Prostate gland (tissue), 2 donors: Measurements from ENCODE around the gene KLHL40. TPM values are rescaled to one million over a fixed set of nuclear protein-coding genes. Genes with fewer than 3 reads are reported as not detected.

Experiments
- DNase-seq: peaks from one replicate; pipeline ENCODE4 v3.0.0-alpha.2; 2019; ENCODE audit warnings: low spot score
- H3K27ac ChIP-seq, 2 donors: fragments of 200-600 bp; sonication (generic); 2 replicates each; pipeline ENCODE4 v1.5.1; 2017 to 2019
- H3K27me3 ChIP-seq: fragments of 200-600 bp; sonication (generic); replicated peaks from 2 replicates; pipeline ENCODE4 v1.5.1; 2019; ENCODE audit not compliant: insufficient read depth
- H3K36me3 ChIP-seq, 2 donors: fragments of 200-600 bp; sonication (generic); 1 replicate in 1 of 2; 2 replicates in 1 of 2; pipeline versions ENCODE4 v1.5.1 to v1.8.1; 2017 to 2019
- H3K4me1 ChIP-seq: fragments of 200-600 bp; sonication (generic); replicated peaks from 2 replicates; pipeline ENCODE4 v1.5.1; 2019
- H3K4me3 ChIP-seq, 2 donors: fragments of 200-600 bp; sonication (generic); 2 replicates each; pipeline ENCODE4 v1.5.1; 2017 to 2019
- H3K9me3 ChIP-seq: fragments of 200-600 bp; sonication (generic); 2 replicates; pipeline ENCODE4 v1.5.1; 2017
- CTCF ChIP-seq, 4 experiments: fragments of 200-600 bp in 2 of 4; fragments of 450-650 bp in 2 of 4; sonication (generic) in 2 of 4; IDR thresholded peaks; 1 replicate in 3 of 4; 2 replicates in 1 of 4; pipeline ENCODE4 v1.5.1; 2016 to 2019; ENCODE audit warnings: antibody characterized with exemption in 4 of 4, mild to moderate bottlenecking in 2 of 4, moderate library complexity in 2 of 4
- POLR2A ChIP-seq: fragments of 450-650 bp; IDR thresholded peaks from one replicate; pipeline ENCODE4 v1.6.1; 2016; ENCODE audit warnings: antibody characterized with exemption, mild to moderate bottlenecking
- POLR2AphosphoS5 ChIP-seq: sonication (generic); formaldehyde crosslinking; IDR thresholded peaks from one replicate; pipeline ENCODE4 v1.6.1; 2017; ENCODE audit warnings: antibody characterized with exemption
- WGBS: methylation state at CpG from one replicate; pipeline ENCODE4 v1.1.5; 2018; 5-methylcytosine and 5-hydroxymethylcytosine counted together
- intact Hi-C: fragments of 100-400 bp; cut with DNase I; formaldehyde crosslinking; loops from one replicate; pipeline ENCODE4 v1.14.2; 2022
- total RNA-seq, 2 donors: library from RNA; depleted of rRNA; stranded (reverse); fragments of >200 nt; gene quantifications; one replicate each; pipeline ENCODE4 v1.1.0, GENCODE V29; 2016

KLHL40 gene
- total RNA-seq, 2 donors from 2014 or later: 1.2 to 2.9 TPM

GRCh38 chr3:42735019-42735418 lies 49.7 kb downstream of the KLHL40 start:
- intact Hi-C loops: no loop called here
- TF ChIP-seq POLR2A: no peak
- TF ChIP-seq CTCF (IDR thresholded peaks at IDR 0.05): no peak
- TF ChIP-seq POLR2AphosphoS5: no peak
- no peak for DNase-seq
- Histone ChIP-seq H3K36me3 (no peaks in the 10 kb centered on the region), H3K4me3 (no peak overlapping the region), H3K9me3 (no peaks in the 10 kb centered on the region), H3K27ac (no peak overlapping the region), H3K27me3 (no peaks in the 10 kb centered on the region), H3K4me1 (no peaks in the 10 kb centered on the region)
- WGBS: 84% methylated on average over 8 of the region's 8 CpGs

GRCh38 chr3:42735615-42736014 lies 50.3 kb downstream of the KLHL40 start:
- no peak for TF ChIP-seq POLR2AphosphoS5
- TF ChIP-seq CTCF (IDR thresholded peaks at IDR 0.05): no peak
- no peak for TF ChIP-seq POLR2A

GRCh38 chr3:42736081-42736480 lies 50.7 kb downstream of the KLHL40 start:
- H3K9me3 ChIP-seq: no peaks in the 10 kb centered on the region
- H3K4me1 ChIP-seq: no peaks in the 10 kb centered on the region
- WGBS: 29% methylated on average over 1 of the region's 1 CpG

More at GRCh38 chr3:42735615-42736014, 50.3 kb downstream of the KLHL40 start:
- Histone ChIP-seq H3K4me3 (no peak overlapping the region), H3K27me3 (no peaks in the 10 kb centered on the region), H3K27ac (no peak overlapping the region), H3K36me3 (no peaks in the 10 kb centered on the region), H3K9me3 (no peaks in the 10 kb centered on the region), H3K4me1 (no peaks in the 10 kb centered on the region)
- 95% methylated on average over 12 of the region's 12 CpGs for WGBS
- intact Hi-C loops: no loop called here
- DNase-seq: no peak

GRCh38 chr3:42736531-42736930 lies 51.2 kb downstream of the KLHL40 start:
- H3K36me3 ChIP-seq: no peaks in the 10 kb centered on the region
- WGBS: 93% methylated on average over 6 of the region's 6 CpGs
- no peak for DNase-seq
- H3K4me3 ChIP-seq: no peak overlapping the region
- no peaks in the 10 kb centered on the region for H3K9me3 ChIP-seq
- intact Hi-C loops: no loop called here
- H3K27ac ChIP-seq: no peak overlapping the region
- no peaks in the 10 kb centered on the region for H3K4me1 ChIP-seq
- H3K27me3 ChIP-seq: no peaks in the 10 kb centered on the region
- no peak for TF ChIP-seq CTCF (IDR thresholded peaks at IDR 0.05)
- TF ChIP-seq POLR2AphosphoS5: no peak
- TF ChIP-seq POLR2A: no peak

More at GRCh38 chr3:42736081-42736480, 50.7 kb downstream of the KLHL40 start:
- no peak overlapping the region for H3K27ac ChIP-seq
- no peaks in the 10 kb centered on the region for H3K36me3 ChIP-seq
- no peak for DNase-seq
- intact Hi-C loops: no loop called here
- H3K4me3 ChIP-seq: no peak overlapping the region
- TF ChIP-seq POLR2AphosphoS5: no peak
- TF ChIP-seq POLR2A: no peak
- no peak for TF ChIP-seq CTCF (IDR thresholded peaks at IDR 0.05)
- H3K27me3 ChIP-seq: no peaks in the 10 kb centered on the region

- Histone ChIP-seq H3K4me1 (no peaks in the 10 kb centered on the region), H3K4me3 (no peak overlapping the region), H3K27me3 (no peaks in the 10 kb centered on the region), H3K9me3 (no peaks in the 10 kb centered on the region), H3K36me3 (no peaks in the 10 kb centered on the region), H3K27ac (no peak overlapping the region)
- WGBS: 87% methylated on average over 12 of the region's 12 CpGs
- DNase-seq: no peak
- TF ChIP-seq CTCF (IDR thresholded peaks at IDR 0.05) (no peak), POLR2A (no peak), POLR2AphosphoS5 (peak; percentile 55)
- intact Hi-C loops: loop anchor here (5.0 kb wide), 1 partner anchor 237 kb away; the partner anchor contains the start of gene VIPR1
Observed at GRCh38 chr3:42739401-42740158, 54.2 kb downstream of the KLHL40 start.
